SK-N-SH treated with all-trans-retinoic acid at 6 μM for 48 hours (cell line): ENCODE data around the gene GALM.

Experiments used
- ARNTL ChIP-seq: fragments of 450-650 bp; formaldehyde crosslinking; IDR thresholded peaks from 2 replicates; pipeline ENCODE4 v1.5.0; 2020; ENCODE audit warnings: low read depth, mild to moderate bottlenecking, moderate library complexity, borderline replicate concordance
- CSDC2 ChIP-seq: fragments of 250-450 bp; sonication (Bioruptor Pico); IDR thresholded peaks from 2 replicates; pipeline ENCODE4 v1.5.0; 2020; ENCODE audit warnings: mild to moderate bottlenecking, moderate library complexity
- CSRNP3 ChIP-seq: fragments of 250-450 bp; sonication (Bioruptor Pico); IDR thresholded peaks from 2 replicates; pipeline ENCODE4 v1.5.1; 2021; ENCODE audit warnings: mild to moderate bottlenecking, moderate library complexity
- OSR1 ChIP-seq: fragments of 250-450 bp; sonication (Bioruptor Pico); IDR thresholded peaks from 2 replicates; pipeline ENCODE4 v1.8.0; 2022; ENCODE audit warnings: moderate library complexity, mild to moderate bottlenecking, inconsistent platforms
- PATZ1 ChIP-seq: fragments of 250-450 bp; sonication (Bioruptor Pico); IDR thresholded peaks from 2 replicates; pipeline ENCODE4 v1.8.0; 2020; ENCODE audit warnings: mild to moderate bottlenecking, moderate library complexity, borderline replicate concordance
- POU6F1 ChIP-seq: fragments of 250-450 bp; sonication (Bioruptor Pico); IDR thresholded peaks from 2 replicates; pipeline ENCODE4 v1.8.0; 2021; ENCODE audit warnings: low read depth, mild to moderate bottlenecking, moderate library complexity, borderline replicate concordance
- PPARA ChIP-seq: fragments of 250-450 bp; sonication (Bioruptor Pico); IDR thresholded peaks from 2 replicates; pipeline ENCODE4 v1.5.0; 2020; ENCODE audit warnings: mild to moderate bottlenecking, borderline replicate concordance
- RARB ChIP-seq: fragments of 250-450 bp; sonication (Bioruptor Pico); IDR thresholded peaks from 2 replicates; pipeline ENCODE4 v1.8.0; 2021; ENCODE audit warnings: mild to moderate bottlenecking, moderate library complexity
- SNAI2 ChIP-seq: fragments of 250-450 bp; sonication (Bioruptor Pico); IDR thresholded peaks from 2 replicates; pipeline ENCODE4 v1.5.0; 2020; ENCODE audit warnings: mild to moderate bottlenecking, moderate library complexity
- TOX ChIP-seq: fragments of 250-450 bp; sonication (Bioruptor Pico); IDR thresholded peaks from 2 replicates; pipeline ENCODE4 v1.8.0; 2021; ENCODE audit warnings: mild to moderate bottlenecking, moderate library complexity, borderline replicate concordance
- ZFP30 ChIP-seq: fragments of 450-650 bp; formaldehyde crosslinking; IDR thresholded peaks from 2 replicates; pipeline ENCODE4 v1.5.0; 2022; ENCODE audit warnings: mild to moderate bottlenecking, moderate library complexity
- ZNF70 ChIP-seq: fragments of 450-650 bp; formaldehyde crosslinking; IDR thresholded peaks from 2 replicates; pipeline ENCODE4 v1.5.0; 2020; ENCODE audit warnings: mild to moderate bottlenecking, moderate library complexity

GRCh38 chr2:38748943-38749804 lies 83.3 kb downstream of the GALM start:
- TF ChIP-seq ARNTL: no peak
- TF ChIP-seq ZNF70 (CRISPR knock-in tag): no peak
- TF ChIP-seq SNAI2 (CRISPR knock-in tag): no peak
- 0 out of 2 replicates have a peak, but pooled peaks have one; percentile 5 for TF ChIP-seq POU6F1 (CRISPR knock-in tag)
- TF ChIP-seq PPARA (CRISPR knock-in tag): no peak
- no peak for TF ChIP-seq OSR1 (CRISPR knock-in tag)
- no peak for TF ChIP-seq PATZ1 (CRISPR knock-in tag)
- no peak for TF ChIP-seq CSDC2
- no peak for TF ChIP-seq RARB (CRISPR knock-in tag)
- TF ChIP-seq ZFP30 (CRISPR knock-in tag): no peak
- TF ChIP-seq CSRNP3: no peak
- TF ChIP-seq TOX (CRISPR knock-in tag): no peak
